ENCODE data around the gene CX3CL1.

DNA sequence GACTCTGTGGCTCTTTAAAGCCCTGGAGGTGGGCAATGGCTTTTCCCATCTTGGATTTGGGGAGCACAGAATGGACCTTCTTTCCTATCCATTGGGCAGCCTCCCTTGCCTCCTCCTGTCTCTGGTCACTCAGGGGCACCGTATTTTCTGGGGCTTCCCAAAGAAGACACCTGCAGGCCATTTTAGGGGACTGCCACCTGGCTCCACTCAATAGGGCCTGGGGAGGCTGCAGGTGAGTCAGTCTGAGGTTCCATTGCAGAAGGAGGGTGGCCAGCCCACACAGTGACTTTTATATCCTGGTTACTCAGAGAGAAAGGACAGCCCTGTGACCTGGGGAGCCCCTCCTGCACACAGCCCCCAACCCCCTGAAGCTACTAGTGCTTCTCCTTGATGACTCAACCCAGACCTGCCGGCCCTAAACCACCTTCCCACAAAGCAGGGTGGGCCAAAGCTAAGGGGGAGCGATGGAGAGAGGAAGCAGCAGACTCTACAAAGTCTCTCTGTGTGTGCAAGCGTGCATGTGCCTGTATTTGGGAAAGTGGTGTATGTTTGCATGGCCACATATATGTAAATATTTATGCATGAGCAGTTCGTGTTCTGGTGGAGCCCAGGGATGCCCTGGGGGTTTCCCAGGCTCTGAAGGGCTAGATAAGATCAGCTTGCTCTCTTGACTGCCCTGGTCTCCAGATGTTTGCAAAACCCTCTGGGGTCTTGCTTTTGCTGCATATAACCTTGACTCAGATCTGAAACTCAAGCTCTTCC is 5.0 kb downstream of the CX3CL1 start:
- TF ChIP-seq, protein P1, sequence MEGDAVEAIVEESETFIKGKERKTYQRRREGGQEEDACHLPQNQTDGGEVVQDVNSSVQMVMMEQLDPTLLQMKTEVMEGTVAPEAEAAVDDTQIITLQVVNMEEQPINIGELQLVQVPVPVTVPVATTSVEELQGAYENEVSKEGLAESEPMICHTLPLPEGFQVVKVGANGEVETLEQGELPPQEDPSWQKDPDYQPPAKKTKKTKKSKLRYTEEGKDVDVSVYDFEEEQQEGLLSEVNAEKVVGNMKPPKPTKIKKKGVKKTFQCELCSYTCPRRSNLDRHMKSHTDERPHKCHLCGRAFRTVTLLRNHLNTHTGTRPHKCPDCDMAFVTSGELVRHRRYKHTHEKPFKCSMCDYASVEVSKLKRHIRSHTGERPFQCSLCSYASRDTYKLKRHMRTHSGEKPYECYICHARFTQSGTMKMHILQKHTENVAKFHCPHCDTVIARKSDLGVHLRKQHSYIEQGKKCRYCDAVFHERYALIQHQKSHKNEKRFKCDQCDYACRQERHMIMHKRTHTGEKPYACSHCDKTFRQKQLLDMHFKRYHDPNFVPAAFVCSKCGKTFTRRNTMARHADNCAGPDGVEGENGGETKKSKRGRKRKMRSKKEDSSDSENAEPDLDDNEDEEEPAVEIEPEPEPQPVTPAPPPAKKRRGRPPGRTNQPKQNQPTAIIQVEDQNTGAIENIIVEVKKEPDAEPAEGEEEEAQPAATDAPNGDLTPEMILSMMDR (IDR thresholded peaks at IDR 0.05; ENCODE audit: poor library complexity, severe bottlenecking) = no peak
- TF ChIP-seq MXI1 (conservative IDR thresholded peaks at IDR 0.05; ENCODE audit: poor library complexity, severe bottlenecking) = no peak

Data from neural cell (in vitro differentiated cells).